Ascending aorta (tissue), 2 donors: ENCODE data around the gene SLCO3A1. TPM values are rescaled to one million over a fixed set of nuclear protein-coding genes. Genes with fewer than 3 reads are reported as not detected.

Experiments
- DNase-seq, 2 donors: peaks; one replicate each; pipeline ENCODE4 v3.0.0-alpha.2; 2019; ENCODE audit warnings: low spot score in 2 of 2
- H3K27ac ChIP-seq, 2 donors: fragments of 200-600 bp; sonication (generic); one replicate each; pipeline ENCODE4 v1.5.1; 2016 to 2017; ENCODE audit warnings: mild to moderate bottlenecking in 1 of 2
- H3K27me3 ChIP-seq: fragments of 200-600 bp; sonication (generic); one replicate; pipeline ENCODE4 v1.5.1; 2017
- H3K36me3 ChIP-seq, 2 donors: fragments of 200-600 bp; sonication (generic); one replicate each; pipeline ENCODE4 v1.5.1; 2016
- H3K4me1 ChIP-seq, 2 donors: fragments of 200-600 bp; sonication (generic); one replicate each; pipeline ENCODE4 v1.5.1; 2016 to 2017; ENCODE audit warnings: mild to moderate bottlenecking in 1 of 2
- H3K4me3 ChIP-seq, 2 donors: fragments of 200-600 bp; sonication (generic); one replicate each; pipeline ENCODE4 v1.5.1; 2016 to 2017; ENCODE audit warnings: mild to moderate bottlenecking in 1 of 2
- H3K9me3 ChIP-seq, 2 donors: fragments of 200-600 bp; sonication (generic); one replicate each; pipeline ENCODE4 v1.5.1; 2016
- intact Hi-C: fragments of 100-400 bp; cut with DNase I; formaldehyde crosslinking; loops from one replicate; pipeline ENCODE4 v1.15.1; 2023
- total RNA-seq: library from RNA; depleted of rRNA; stranded (reverse); fragments of >200 nt; gene quantifications from one replicate; pipeline ENCODE4 v1.1.0, GENCODE V29; 2016
- TF ChIP-seq, protein P1 (sequence below), 3 experiments: fragments of 200-600 bp in 2 of 3; fragments of 450-650 bp in 1 of 3; sonication (generic) in 2 of 3; IDR thresholded peaks; one replicate each; pipeline ENCODE4 v1.5.1; 2016 to 2019; ENCODE audit warnings: antibody characterized with exemption in 3 of 3, mild to moderate bottlenecking in 1 of 3, moderate library complexity in 1 of 3

Gene SLCO3A1
- total RNA-seq, 1 donor from 2014 or later, result 53.2 TPM

DNA sequence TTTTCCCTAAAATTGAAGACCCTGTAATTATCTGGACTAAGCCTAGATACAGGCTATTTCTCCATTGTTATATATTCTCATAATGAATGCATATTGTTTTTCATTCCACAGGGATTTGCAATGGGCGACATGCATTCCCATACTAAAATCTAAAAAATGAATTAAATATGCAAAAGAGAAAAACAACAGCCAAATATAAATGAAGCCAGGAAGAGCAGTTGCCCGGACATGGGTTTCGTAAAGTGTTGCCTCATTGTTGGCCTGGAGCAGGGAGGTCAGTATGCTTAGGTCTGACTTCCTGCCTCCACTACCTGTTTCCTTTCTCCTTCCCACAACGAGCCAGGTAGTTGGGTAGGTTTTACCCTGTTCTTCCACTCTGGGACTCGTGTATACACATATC is 27.1 kb upstream of the SLCO3A1 start:
- Histone ChIP-seq H3K36me3 (no peaks in the 10 kb centered on the region), H3K4me3 (no peak overlapping the region), H3K4me1 (no peaks in the 10 kb centered on the region), H3K27me3 (no peaks in the 10 kb centered on the region), H3K9me3 (no peaks in the 10 kb centered on the region), H3K27ac (no peak overlapping the region)
- TF ChIP-seq, protein P1, sequence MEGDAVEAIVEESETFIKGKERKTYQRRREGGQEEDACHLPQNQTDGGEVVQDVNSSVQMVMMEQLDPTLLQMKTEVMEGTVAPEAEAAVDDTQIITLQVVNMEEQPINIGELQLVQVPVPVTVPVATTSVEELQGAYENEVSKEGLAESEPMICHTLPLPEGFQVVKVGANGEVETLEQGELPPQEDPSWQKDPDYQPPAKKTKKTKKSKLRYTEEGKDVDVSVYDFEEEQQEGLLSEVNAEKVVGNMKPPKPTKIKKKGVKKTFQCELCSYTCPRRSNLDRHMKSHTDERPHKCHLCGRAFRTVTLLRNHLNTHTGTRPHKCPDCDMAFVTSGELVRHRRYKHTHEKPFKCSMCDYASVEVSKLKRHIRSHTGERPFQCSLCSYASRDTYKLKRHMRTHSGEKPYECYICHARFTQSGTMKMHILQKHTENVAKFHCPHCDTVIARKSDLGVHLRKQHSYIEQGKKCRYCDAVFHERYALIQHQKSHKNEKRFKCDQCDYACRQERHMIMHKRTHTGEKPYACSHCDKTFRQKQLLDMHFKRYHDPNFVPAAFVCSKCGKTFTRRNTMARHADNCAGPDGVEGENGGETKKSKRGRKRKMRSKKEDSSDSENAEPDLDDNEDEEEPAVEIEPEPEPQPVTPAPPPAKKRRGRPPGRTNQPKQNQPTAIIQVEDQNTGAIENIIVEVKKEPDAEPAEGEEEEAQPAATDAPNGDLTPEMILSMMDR (IDR thresholded peaks at IDR 0.05), result no peak
- no peak for DNase-seq
- intact Hi-C loops, result no loop called here

DNA sequence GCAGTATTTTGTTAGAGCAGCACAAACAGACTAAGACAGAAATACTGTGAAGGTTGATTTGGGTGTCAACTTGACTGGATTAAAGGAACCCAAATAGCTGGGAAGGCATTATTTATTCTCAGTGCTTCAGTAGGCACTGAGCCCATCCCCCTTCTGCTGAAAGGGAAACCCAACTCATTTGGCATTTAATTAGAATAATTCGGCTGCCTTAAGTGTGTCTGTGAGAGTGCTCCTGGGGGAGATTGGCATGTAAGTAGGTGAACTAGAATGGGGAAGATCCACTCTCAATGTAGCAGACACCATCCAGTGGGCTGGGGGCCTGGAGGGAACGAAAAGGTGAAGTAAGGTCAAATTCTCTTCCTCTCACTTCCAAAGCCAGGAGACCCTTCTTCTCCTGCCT is 20.5 kb upstream of the SLCO3A1 start:
- TF ChIP-seq, protein P1 (IDR thresholded peaks at IDR 0.05), result no peak
- H3K4me3 ChIP-seq, result no peak overlapping the region
- H3K4me1 ChIP-seq, result no peaks in the 10 kb centered on the region
- no peak for DNase-seq
- H3K36me3 ChIP-seq, result no peaks in the 10 kb centered on the region
- no peak overlapping the region for H3K27ac ChIP-seq
- H3K9me3 ChIP-seq, result no peaks in the 10 kb centered on the region
- H3K27me3 ChIP-seq, result no peaks in the 10 kb centered on the region
- intact Hi-C loops, result no loop called here

DNA sequence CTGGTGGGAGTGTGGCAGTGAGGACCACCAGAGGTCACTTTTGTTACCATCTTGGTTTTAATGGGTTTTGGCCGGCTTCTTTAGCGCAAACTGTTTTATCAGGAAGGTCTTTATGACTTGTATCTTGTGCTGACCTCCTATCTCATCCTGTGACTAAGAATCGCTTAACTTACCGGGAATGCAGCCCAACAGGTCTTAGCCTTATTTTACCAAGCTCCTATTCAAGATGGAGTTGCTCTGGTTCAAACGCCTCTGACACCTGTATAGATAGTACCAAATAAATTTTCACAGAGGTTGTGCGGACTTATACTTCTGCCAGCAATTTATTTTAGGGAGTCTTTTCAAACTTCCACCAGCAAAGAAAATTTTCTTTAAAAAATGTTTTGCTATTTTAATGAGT is 13.6 kb upstream of the SLCO3A1 start:
- H3K4me3 ChIP-seq, result no peak overlapping the region
- H3K9me3 ChIP-seq, result no peaks in the 10 kb centered on the region
- no peak for DNase-seq
- intact Hi-C loops, result no loop called here
- H3K27me3 ChIP-seq, result no peaks in the 10 kb centered on the region
- no peaks in the 10 kb centered on the region for H3K36me3 ChIP-seq
- TF ChIP-seq, protein P1 (IDR thresholded peaks at IDR 0.05), result no peak
- no peaks in the 10 kb centered on the region for H3K4me1 ChIP-seq
- H3K27ac ChIP-seq, result no peak overlapping the region

DNA sequence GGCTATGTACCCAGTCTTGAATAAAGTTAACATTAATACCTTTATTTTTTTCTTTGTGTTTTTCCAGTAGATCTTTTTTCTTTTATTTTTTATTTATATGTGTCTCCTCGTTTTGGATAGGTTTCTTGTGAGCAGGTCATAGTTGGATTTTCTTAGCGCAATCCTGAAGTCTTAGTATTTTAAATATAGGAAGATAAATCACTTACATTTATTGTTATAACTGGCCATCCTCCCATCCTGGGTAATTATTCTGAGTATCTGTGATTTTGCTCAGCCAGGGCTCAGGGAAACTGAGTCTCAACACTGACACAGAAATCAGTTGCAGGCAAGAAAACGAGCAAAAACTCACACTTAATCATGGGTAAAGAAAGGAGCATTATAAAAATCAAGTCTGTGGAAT is 11.6 kb upstream of the SLCO3A1 start:
- Histone ChIP-seq H3K27me3 (no peaks in the 10 kb centered on the region), H3K27ac (no peak overlapping the region), H3K36me3 (no peaks in the 10 kb centered on the region), H3K9me3 (no peaks in the 10 kb centered on the region), H3K4me1 (no peaks in the 10 kb centered on the region), H3K4me3 (no peak overlapping the region)
- intact Hi-C loops, result no loop called here
- TF ChIP-seq, protein P1 (IDR thresholded peaks at IDR 0.05), result no peak
- no peak for DNase-seq

DNA sequence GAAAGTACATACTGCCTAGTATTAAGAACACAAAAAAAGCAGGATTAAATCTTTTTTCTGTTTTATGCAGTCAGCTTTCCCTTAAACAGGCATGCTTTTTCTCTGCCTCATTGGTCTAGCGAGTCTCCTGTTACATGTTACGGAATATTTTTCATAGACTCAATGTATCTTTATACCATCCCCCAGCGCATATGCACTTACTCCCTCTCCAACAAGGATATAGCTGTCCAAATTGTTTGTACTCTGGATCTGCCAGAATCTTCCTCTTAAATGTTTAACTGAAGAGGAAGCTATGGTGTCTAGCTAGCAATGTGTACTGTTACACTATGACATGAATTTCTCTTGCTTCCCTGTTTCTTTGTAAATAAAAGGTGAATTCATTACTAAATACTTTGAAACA is 9.2 kb upstream of the SLCO3A1 start:
- Histone ChIP-seq H3K36me3 (no peaks in the 10 kb centered on the region), H3K27me3 (no peaks in the 10 kb centered on the region), H3K9me3 (no peaks in the 10 kb centered on the region), H3K4me3 (no peak overlapping the region), H3K4me1 (no peaks in the 10 kb centered on the region), H3K27ac (no peak overlapping the region)
- TF ChIP-seq, protein P1 (IDR thresholded peaks at IDR 0.05), result no peak
- intact Hi-C loops, result no loop called here
- no peak for DNase-seq

DNA sequence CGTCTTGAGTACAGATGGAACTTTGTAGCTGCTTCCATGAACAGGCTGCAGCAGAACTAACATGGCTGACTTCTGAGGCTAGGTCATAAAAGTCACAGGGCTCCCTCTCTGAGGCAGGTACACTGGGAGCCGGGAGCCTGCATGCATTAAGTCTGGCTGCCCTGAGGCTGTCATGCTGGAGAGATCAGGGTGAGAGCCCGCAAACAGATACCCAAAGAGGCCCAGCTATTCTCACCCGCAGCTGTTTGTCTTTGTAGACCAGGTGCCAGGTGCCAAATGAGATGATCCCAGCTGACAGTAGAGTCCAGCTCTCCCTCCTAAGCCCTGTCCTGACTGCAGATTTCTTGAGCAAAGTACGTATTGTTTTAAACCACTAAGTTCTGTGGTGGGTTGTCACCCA is 8.6 kb upstream of the SLCO3A1 start:
- TF ChIP-seq, protein P1 (IDR thresholded peaks at IDR 0.05), result no peak
- no peak overlapping the region for H3K27ac ChIP-seq
- no peaks in the 10 kb centered on the region for H3K27me3 ChIP-seq
- no peaks in the 10 kb centered on the region for H3K36me3 ChIP-seq
- no peaks in the 10 kb centered on the region for H3K4me1 ChIP-seq
- no peaks in the 10 kb centered on the region for H3K9me3 ChIP-seq
- intact Hi-C loops, result no loop called here
- DNase-seq, result no peak
- H3K4me3 ChIP-seq, result no peak overlapping the region
